HG02678 (cell line): ENCODE results near the gene VWCE.

Source experiments
- ATAC-seq: cut with Tn5 transposase; IDR thresholded peaks from one replicate; pipeline ENCODE4 v1.9.1; 2021; ENCODE audit warnings: mild to moderate bottlenecking, moderate library complexity; ENCODE audit not compliant: unreplicated experiment

VWCE gene

GRCh38 chr11:61287338-61287977, 7.7 kb downstream of the VWCE start:
- ATAC-seq = no peak

- no peak for ATAC-seq
These were observed 11.5 kb downstream of the VWCE start for GRCh38 chr11:61283613-61284012.

GRCh38 chr11:61281581-61282250, 13.4 kb downstream of the VWCE start:
- ATAC-seq = no peak

- no peak for ATAC-seq
These were observed 14.1 kb downstream of the VWCE start for GRCh38 chr11:61280883-61281580.

- no peak for ATAC-seq
These were observed 15.0 kb downstream of the VWCE start for GRCh38 chr11:61279934-61280659.

- no peak for ATAC-seq
These were observed 17.1 kb downstream of the VWCE start for GRCh38 chr11:61278001-61278470.

GRCh38 chr11:61277186-61278000, 17.7 kb downstream of the VWCE start:
- no peak for ATAC-seq

GRCh38 chr11:61275191-61275590, 19.9 kb downstream of the VWCE start:
- no peak for ATAC-seq

GRCh38 chr11:61274084-61274483, 21.0 kb downstream of the VWCE start:
- no peak for ATAC-seq

GRCh38 chr11:61273178-61274078, 21.7 kb downstream of the VWCE start:
- ATAC-seq = no peak

GRCh38 chr11:61272731-61273130, 22.4 kb downstream of the VWCE start:
- ATAC-seq = no peak

GRCh38 chr11:61270354-61271076, 24.6 kb downstream of the VWCE start:
- ATAC-seq = no peak

- no peak for ATAC-seq
These were observed 26.4 kb downstream of the VWCE start for GRCh38 chr11:61268588-61269250.

- no peak for ATAC-seq
These were observed 27.7 kb downstream of the VWCE start for GRCh38 chr11:61267437-61267841.

- no peak for ATAC-seq
These were observed 28.5 kb downstream of the VWCE start for GRCh38 chr11:61266602-61267001.

GRCh38 chr11:61265357-61265756, 29.8 kb downstream of the VWCE start:
- ATAC-seq = no peak

GRCh38 chr11:61264795-61265194, 30.3 kb downstream of the VWCE start:
- ATAC-seq = no peak

GRCh38 chr11:61264371-61264770, 30.7 kb downstream of the VWCE start:
- ATAC-seq = no peak
